Neuronal stem cell (in vitro differentiated cells): Measurements from ENCODE around the gene IGBP1.

ENCODE experiments used
- DNase-seq: peaks from one replicate; pipeline ENCODE4 v3.0.0-alpha.2; 2013; ENCODE audit warnings: low spot score
- H2AFZ ChIP-seq: one replicate; pipeline ENCODE4 v1.6.1; 2013; ENCODE audit warnings: mild to moderate bottlenecking, low read length, inconsistent platforms
- H2AK5ac ChIP-seq: 2 replicates; pipeline ENCODE4 v1.6.1; 2013; ENCODE audit warnings: low read depth, mild to moderate bottlenecking, inconsistent platforms, low read length, moderate library complexity, mixed read lengths
- H2BK120ac ChIP-seq: 2 replicates; pipeline ENCODE4 v1.6.1; 2013; ENCODE audit warnings: low read depth, mild to moderate bottlenecking, inconsistent platforms, low read length, moderate library complexity, mixed read lengths
- H2BK12ac ChIP-seq: one replicate; pipeline ENCODE4 v1.6.1; 2013; ENCODE audit warnings: low read length, inconsistent platforms
- H2BK15ac ChIP-seq: 2 replicates; pipeline ENCODE4 v1.6.1; 2013; ENCODE audit warnings: mild to moderate bottlenecking, low read length, inconsistent platforms, mixed read lengths
- H2BK5ac ChIP-seq: one replicate; pipeline ENCODE4 v1.6.1; 2013; ENCODE audit warnings: inconsistent platforms, mild to moderate bottlenecking, low read length, moderate library complexity
- H3K14ac ChIP-seq: one replicate; pipeline ENCODE4 v1.6.1; 2013; ENCODE audit warnings: low read length, inconsistent platforms
- H3K18ac ChIP-seq: 2 replicates; pipeline ENCODE4 v1.6.1; 2013; ENCODE audit warnings: low read length, inconsistent platforms
- H3K23ac ChIP-seq: 2 replicates; pipeline ENCODE4 v1.6.1; 2013; ENCODE audit warnings: low read depth, mild to moderate bottlenecking, mixed read lengths, low read length, inconsistent platforms; ENCODE audit not compliant: poor library complexity
- H3K27ac ChIP-seq: replicated peaks from 3 replicates; pipeline ENCODE4 v1.5.1; 2013; ENCODE audit warnings: low read length, inconsistent platforms
- H3K27me3 ChIP-seq, 3 experiments: 2 replicates each; pipeline ENCODE4 v1.6.1; 2013; ENCODE audit warnings: low read length in 3 of 3, mild to moderate bottlenecking in 2 of 3, inconsistent platforms in 1 of 3, low read depth in 1 of 3, mixed read lengths in 1 of 3, moderate library complexity in 1 of 3; ENCODE audit not compliant: control insufficient read depth in 3 of 3, insufficient read depth in 3 of 3
- H3K36me3 ChIP-seq, 2 donors: replicated peaks in 1 of 2; 2 replicates each; pipeline ENCODE4 v1.6.1; 2013; ENCODE audit warnings: low read length in 2 of 2; ENCODE audit not compliant: control insufficient read depth in 2 of 2, insufficient read depth in 2 of 2
- H3K4ac ChIP-seq: 2 replicates; pipeline ENCODE4 v1.6.1; 2013; ENCODE audit warnings: inconsistent platforms, mild to moderate bottlenecking, low read length, moderate library complexity
- H3K4me1 ChIP-seq, 2 donors: 1 replicate in 1 of 2; 2 replicates in 1 of 2; pipeline ENCODE4 v1.6.1; 2013; ENCODE audit warnings: low read length in 2 of 2, low read depth in 1 of 2; ENCODE audit not compliant: control insufficient read depth in 2 of 2, insufficient read depth in 1 of 2
- H3K4me2 ChIP-seq: one replicate; pipeline ENCODE4 v1.6.1; 2013; ENCODE audit warnings: mild to moderate bottlenecking, low read length, inconsistent platforms; ENCODE audit not compliant: insufficient read depth, poor library complexity, severe bottlenecking
- H3K4me3 ChIP-seq, 2 donors: 2 replicates each; pipeline ENCODE4 v1.5.1; 2013; ENCODE audit warnings: low read length in 2 of 2, mild to moderate bottlenecking in 2 of 2, inconsistent platforms in 1 of 2, moderate library complexity in 1 of 2
- H3K79me1 ChIP-seq: one replicate; pipeline ENCODE4 v1.6.1; 2013; ENCODE audit warnings: low read depth, mild to moderate bottlenecking, inconsistent platforms, low read length, moderate library complexity
- H3K9ac ChIP-seq: one replicate; pipeline ENCODE4 v1.6.1; 2013; ENCODE audit warnings: mild to moderate bottlenecking, low read depth, low read length, inconsistent platforms; ENCODE audit not compliant: poor library complexity
- H3K9me3 ChIP-seq, 2 donors: replicated peaks in 1 of 2; 2 replicates each; pipeline versions ENCODE3 to v1.6.1; 2013; ENCODE audit warnings: low read length in 2 of 2, mild to moderate bottlenecking in 2 of 2, inconsistent platforms in 1 of 2, low read depth in 1 of 2, mixed read lengths in 1 of 2, moderate library complexity in 1 of 2; ENCODE audit not compliant: control insufficient read depth in 2 of 2, insufficient read depth in 1 of 2
- H4K8ac ChIP-seq: one replicate; pipeline ENCODE4 v1.6.1; 2013; ENCODE audit warnings: low read depth, mild to moderate bottlenecking, inconsistent platforms, low read length, moderate library complexity
- H4K91ac ChIP-seq: one replicate; pipeline ENCODE4 v1.6.1; 2013; ENCODE audit warnings: low read length, low read depth, mild to moderate bottlenecking, inconsistent platforms; ENCODE audit not compliant: poor library complexity
- WGBS, 2 donors: extraction: QIAGEN DNeasy Blood & Tissue Kit; methylation state at CpG; one replicate each; pipeline ENCODE4 v1.1.7; 2013; ENCODE audit warnings: missing lambda C conversion rate in 2 of 2, mixed read lengths in 1 of 2; ENCODE audit not compliant: insufficient read length in 2 of 2, insufficient replicate concordance in 1 of 2; ENCODE audit errors: extremely low coverage in 2 of 2; 5-methylcytosine and 5-hydroxymethylcytosine counted together

IGBP1 gene

DNA sequence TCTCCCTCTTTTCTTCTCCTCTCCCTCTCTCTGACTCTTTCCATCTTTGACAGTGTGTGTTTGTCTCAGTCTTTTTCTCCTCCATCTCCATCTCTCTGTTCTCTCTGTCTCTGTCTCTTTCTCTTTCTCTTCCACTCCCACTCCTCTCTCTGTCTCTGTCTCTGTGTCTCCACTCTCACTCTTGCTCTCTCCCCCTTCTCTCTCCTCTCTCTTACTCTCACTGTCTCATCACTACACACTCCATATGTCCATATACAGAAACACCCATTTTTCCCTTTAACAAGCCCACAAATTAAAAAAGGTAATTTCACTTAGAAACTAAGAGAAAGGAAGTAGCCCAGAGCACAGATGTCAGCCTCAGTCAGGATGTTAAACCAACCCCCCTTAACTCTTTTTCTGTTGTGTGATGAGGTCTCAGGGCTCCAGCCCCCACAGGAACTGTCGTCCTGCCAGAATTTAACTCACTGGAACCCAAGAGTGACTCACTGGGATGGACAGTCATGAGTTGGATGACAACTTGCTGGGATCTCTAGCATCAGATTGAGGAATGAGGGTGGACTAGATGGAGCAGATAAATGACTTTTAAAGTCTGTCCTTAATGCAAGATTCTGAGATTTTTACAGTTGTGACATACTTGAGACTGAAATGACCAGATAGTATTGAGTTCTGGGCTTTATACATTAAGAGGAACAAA, 43.5 kb upstream of the IGBP1 start:
- Histone ChIP-seq H2AFZ (no peak overlapping the region), H3K18ac (no peak overlapping the region), H3K4me1 (no peaks in the 10 kb centered on the region), H2BK12ac (no peak overlapping the region), H3K27me3 (peaks cover 0 to 3% (median 0%) of the 10 kb centered on the region in 3 experiments), H3K14ac (no peak overlapping the region), H3K4me2 (no peak overlapping the region), H4K91ac (no peak overlapping the region), H3K27ac (no peak overlapping the region), H3K23ac (no peak overlapping the region), H2AK5ac (no peak overlapping the region), H2BK5ac (no peak overlapping the region), H2BK15ac (no peak overlapping the region), H4K8ac (no peak overlapping the region), H2BK120ac (no peak overlapping the region), H3K9me3 (no peaks in the 10 kb centered on the region), H3K79me1 (no peaks in the 10 kb centered on the region), H3K4me3 (no peak overlapping the region), H3K36me3 (no peaks in the 10 kb centered on the region), H3K4ac (no peak overlapping the region), H3K9ac (no peak overlapping the region)
- DNase-seq: no peak
- no CpG with 5 or more reads among the region's 1 CpG for WGBS, 2 donors

DNA sequence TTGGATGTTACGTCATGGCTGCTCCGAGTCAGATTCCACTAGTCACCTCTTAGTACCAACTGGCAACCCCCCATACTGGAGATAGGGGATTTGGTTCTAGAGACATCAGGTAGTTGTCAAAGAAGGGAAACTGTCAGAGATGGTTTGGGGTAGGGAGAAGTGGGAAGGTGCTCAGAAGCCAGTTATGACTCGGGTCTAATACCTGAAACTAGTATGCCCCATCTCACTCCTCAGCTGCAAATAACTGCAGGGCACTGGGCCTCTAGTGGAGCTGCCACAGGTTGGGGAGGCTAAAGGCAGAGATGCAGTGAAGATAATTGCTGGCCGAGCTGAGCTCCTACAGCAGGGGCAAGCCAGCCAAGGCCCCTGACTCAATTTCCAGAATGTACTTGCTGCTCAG, 41.0 kb upstream of the IGBP1 start:
- Histone ChIP-seq H3K9me3 (no peaks in the 10 kb centered on the region), H3K4me2 (no peak overlapping the region), H3K23ac (no peak overlapping the region), H3K4me1 (no peaks in the 10 kb centered on the region), H2BK120ac (no peak overlapping the region), H2AFZ (no peak overlapping the region), H3K27ac (no peak overlapping the region), H2BK5ac (no peak overlapping the region), H3K9ac (no peak overlapping the region), H3K4ac (no peak overlapping the region), H2BK12ac (no peak overlapping the region), H3K36me3 (no peaks in the 10 kb centered on the region), H4K8ac (no peak overlapping the region), H2AK5ac (no peak overlapping the region), H3K14ac (no peak overlapping the region), H3K27me3 (peaks cover 0 to 3% (median 0%) of the 10 kb centered on the region in 3 experiments), H3K4me3 (no peak overlapping the region), H2BK15ac (no peak overlapping the region), H3K18ac (no peak overlapping the region), H4K91ac (no peak overlapping the region), H3K79me1 (no peaks in the 10 kb centered on the region)
- no peak for DNase-seq
- WGBS, 2 donors: no CpG with 5 or more reads among the region's 4 CpGs

- Histone ChIP-seq H3K4me3 (no peak overlapping the region), H3K79me1 (no peaks in the 10 kb centered on the region), H3K4ac (no peak overlapping the region), H3K18ac (no peak overlapping the region), H2AK5ac (no peak overlapping the region), H3K27me3 (no peaks in the 10 kb centered on the region), H3K27ac (no peak overlapping the region), H2AFZ (no peak overlapping the region), H2BK5ac (no peak overlapping the region), H3K36me3 (no peaks in the 10 kb centered on the region), H3K4me1 (no peaks in the 10 kb centered on the region), H2BK120ac (no peak overlapping the region), H4K91ac (no peak overlapping the region), H3K4me2 (no peak overlapping the region), H3K14ac (no peak overlapping the region), H4K8ac (no peak overlapping the region), H3K9ac (no peak overlapping the region), H3K23ac (no peak overlapping the region), H2BK12ac (no peak overlapping the region), H3K9me3 (no peaks in the 10 kb centered on the region), H2BK15ac (no peak overlapping the region)
- no CpG with 5 or more reads among the region's 2 CpGs for WGBS, 2 donors
- DNase-seq: no peak
Observed at GRCh38 chrX:70096052-70096451, 37.2 kb upstream of the IGBP1 start.

DNA sequence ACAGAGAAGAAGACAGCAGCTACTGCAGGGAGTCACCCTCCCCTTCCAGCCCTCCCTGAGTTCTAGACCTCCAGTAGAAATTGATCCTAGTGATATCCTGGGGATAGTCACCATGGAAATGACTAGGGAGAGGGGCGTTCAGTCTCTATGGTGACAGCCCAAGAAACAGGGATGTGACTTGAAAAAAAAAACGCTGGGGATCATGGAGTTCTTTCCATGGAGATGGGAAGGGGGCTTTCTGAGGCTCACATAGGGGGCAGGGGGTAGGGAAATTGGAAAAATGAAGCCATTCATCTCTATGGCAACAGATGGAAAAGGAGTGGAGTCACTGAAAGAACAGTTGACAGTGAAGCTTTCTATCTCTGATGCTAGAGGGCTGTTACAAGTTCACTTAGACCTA, 28.0 kb upstream of the IGBP1 start:
- Histone ChIP-seq H3K4me3 (no peak overlapping the region), H2BK15ac (no peak overlapping the region), H3K23ac (no peak overlapping the region), H3K36me3 (no peaks in the 10 kb centered on the region), H3K14ac (no peak overlapping the region), H2AK5ac (no peak overlapping the region), H2BK12ac (no peak overlapping the region), H3K4me1 (no peaks in the 10 kb centered on the region), H2BK5ac (no peak overlapping the region), H4K8ac (no peak overlapping the region), H3K9me3 (no peaks in the 10 kb centered on the region), H4K91ac (no peak overlapping the region), H3K4me2 (no peak overlapping the region), H2BK120ac (no peak overlapping the region), H3K4ac (no peak overlapping the region), H2AFZ (no peak overlapping the region), H3K79me1 (no peaks in the 10 kb centered on the region), H3K18ac (no peak overlapping the region), H3K9ac (no peak overlapping the region), H3K27ac (no peak overlapping the region), H3K27me3 (no peaks in the 10 kb centered on the region)
- WGBS, 2 donors: no CpG with 5 or more reads among the region's 2 CpGs
- DNase-seq: no peak
